ENCODE measurements around the gene MAPK10. TPM values are rescaled to one million over a fixed set of nuclear protein-coding genes. Genes with fewer than 3 reads are reported as not detected.

Gene MAPK10
- total RNA-seq, 1 experiment from 2014 or later: 5.2 TPM

DNA sequence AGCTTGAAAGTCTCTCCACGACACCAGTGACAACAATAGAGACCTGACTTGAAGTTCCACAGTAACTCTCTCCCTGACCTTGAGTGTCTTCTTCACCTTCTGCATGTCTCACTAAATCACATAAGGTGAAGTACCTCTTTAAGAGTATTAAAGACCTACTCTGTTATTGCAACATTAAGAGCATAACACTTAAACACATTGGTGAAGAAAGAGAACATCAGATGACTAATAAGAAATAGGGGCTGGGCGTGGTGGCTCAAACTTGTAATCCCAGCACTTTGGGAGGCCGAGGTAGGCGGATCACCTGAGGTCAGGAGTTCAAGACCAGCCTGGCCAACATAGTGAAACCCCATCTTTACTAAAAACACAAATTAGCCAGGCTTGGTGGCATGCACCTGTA lies 33.9 kb upstream of the MAPK10 start:
- CTCF ChIA-PET: interaction anchor here (1.2 kb wide), 1 partner anchor 102 kb away, joined by 4 read pairs; no protein-coding TSS in a partner anchor
- no peak for ATAC-seq
- TF ChIP-seq SMAD4 (CRISPR knock-in tag; IDR thresholded peaks at IDR 0.05) (no peak), NFATC4 (CRISPR knock-in tag; IDR thresholded peaks at IDR 0.05) (no peak)
- no peak for DNase-seq (ENCODE audit: low spot score)
- Mint-ChIP-seq H3K4me3 (no peak overlapping the region), H3K9me3 (peaks cover under 1% of the 10 kb centered on the region; the same call in 1 of the 2 replicates), H3K27ac (no peak overlapping the region), H3K27me3 (ENCODE audit: low read depth) (no peaks in the 10 kb centered on the region), H3K36me3 (no peaks in the 10 kb centered on the region), H3K4me1 (peaks cover 20% of the 10 kb centered on the region)
- POLR2A ChIA-PET: no interaction called here

DNA sequence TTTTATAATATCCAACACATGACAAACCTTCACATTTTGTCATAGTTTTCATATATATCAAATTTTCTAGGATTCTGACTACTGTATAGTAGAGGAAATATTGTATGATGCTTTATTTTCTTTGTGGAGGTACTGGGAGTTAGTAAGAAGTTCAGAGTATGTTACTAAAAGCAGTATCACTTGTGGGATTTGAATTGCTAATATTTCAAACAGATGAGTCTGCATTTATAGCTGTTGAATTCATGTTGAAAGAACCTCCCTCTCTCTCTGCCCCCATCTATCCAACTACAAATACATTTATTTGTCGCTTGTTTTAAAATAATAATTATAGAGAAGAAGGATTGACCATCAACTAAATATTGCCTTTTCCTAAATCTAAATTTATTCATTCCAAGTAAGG lies 29.8 kb upstream of the MAPK10 start:
- no peak for ATAC-seq
- Mint-ChIP-seq H3K4me3 (no peak overlapping the region), H3K9me3 (no peaks in the 10 kb centered on the region), H3K4me1 (peaks cover 34% of the 10 kb centered on the region), H3K27me3 (ENCODE audit: low read depth) (no peaks in the 10 kb centered on the region), H3K27ac (no peak overlapping the region), H3K36me3 (no peaks in the 10 kb centered on the region)
- TF ChIP-seq, protein P1, sequence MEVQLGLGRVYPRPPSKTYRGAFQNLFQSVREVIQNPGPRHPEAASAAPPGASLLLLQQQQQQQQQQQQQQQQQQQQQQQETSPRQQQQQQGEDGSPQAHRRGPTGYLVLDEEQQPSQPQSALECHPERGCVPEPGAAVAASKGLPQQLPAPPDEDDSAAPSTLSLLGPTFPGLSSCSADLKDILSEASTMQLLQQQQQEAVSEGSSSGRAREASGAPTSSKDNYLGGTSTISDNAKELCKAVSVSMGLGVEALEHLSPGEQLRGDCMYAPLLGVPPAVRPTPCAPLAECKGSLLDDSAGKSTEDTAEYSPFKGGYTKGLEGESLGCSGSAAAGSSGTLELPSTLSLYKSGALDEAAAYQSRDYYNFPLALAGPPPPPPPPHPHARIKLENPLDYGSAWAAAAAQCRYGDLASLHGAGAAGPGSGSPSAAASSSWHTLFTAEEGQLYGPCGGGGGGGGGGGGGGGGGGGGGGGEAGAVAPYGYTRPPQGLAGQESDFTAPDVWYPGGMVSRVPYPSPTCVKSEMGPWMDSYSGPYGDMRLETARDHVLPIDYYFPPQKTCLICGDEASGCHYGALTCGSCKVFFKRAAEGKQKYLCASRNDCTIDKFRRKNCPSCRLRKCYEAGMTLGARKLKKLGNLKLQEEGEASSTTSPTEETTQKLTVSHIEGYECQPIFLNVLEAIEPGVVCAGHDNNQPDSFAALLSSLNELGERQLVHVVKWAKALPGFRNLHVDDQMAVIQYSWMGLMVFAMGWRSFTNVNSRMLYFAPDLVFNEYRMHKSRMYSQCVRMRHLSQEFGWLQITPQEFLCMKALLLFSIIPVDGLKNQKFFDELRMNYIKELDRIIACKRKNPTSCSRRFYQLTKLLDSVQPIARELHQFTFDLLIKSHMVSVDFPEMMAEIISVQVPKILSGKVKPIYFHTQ (CRISPR knock-in tag; IDR thresholded peaks at IDR 0.05): no peak
- CTCF ChIA-PET: no interaction called here
- POLR2A ChIA-PET: no interaction called here
- DNase-seq (ENCODE audit: low spot score): no peak

DNA sequence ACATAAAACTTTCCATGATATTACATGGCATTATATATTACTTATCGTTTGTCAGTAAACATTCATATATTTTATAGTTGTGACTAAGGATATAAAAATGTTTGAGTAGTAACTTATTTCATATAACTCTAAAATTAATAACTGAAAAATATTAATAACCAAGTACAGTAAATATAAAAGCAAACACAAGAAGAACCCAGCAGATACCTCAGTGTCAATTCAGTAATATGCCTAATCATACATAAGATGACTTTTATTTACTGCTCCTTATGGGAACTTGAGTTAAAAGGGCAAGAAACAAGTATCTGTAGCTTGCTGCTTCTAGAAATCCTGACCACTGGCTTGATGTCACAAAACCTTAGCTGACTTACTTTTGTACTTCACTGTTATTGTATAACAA lies 28.4 kb upstream of the MAPK10 start:
- no peak for DNase-seq (ENCODE audit: low spot score)
- Mint-ChIP-seq H3K9me3 (no peaks in the 10 kb centered on the region), H3K36me3 (no peaks in the 10 kb centered on the region), H3K4me1 (peaks cover 34% of the 10 kb centered on the region), H3K4me3 (no peak overlapping the region), H3K27me3 (ENCODE audit: low read depth) (no peaks in the 10 kb centered on the region), H3K27ac (no peak overlapping the region)
- CTCF ChIA-PET: no interaction called here
- no peak for ATAC-seq
- TF ChIP-seq ETV6 (CRISPR knock-in tag; IDR thresholded peaks at IDR 0.05) (no peak), FOXK1 (CRISPR knock-in tag; IDR thresholded peaks at IDR 0.05) (no peak), NFATC4 (CRISPR knock-in tag; IDR thresholded peaks at IDR 0.05) (no peak), RELA (CRISPR knock-in tag; IDR thresholded peaks at IDR 0.05; ENCODE audit: borderline replicate concordance) (no peak), NR3C1 (CRISPR knock-in tag; conservative IDR thresholded peaks at IDR 0.05; ENCODE audit: low read depth) (no peak), CREB1 (CRISPR knock-in tag; IDR thresholded peaks at IDR 0.05) (no peak), ZNF671 (CRISPR knock-in tag; IDR thresholded peaks at IDR 0.05) (no peak), ELF4 (CRISPR knock-in tag; IDR thresholded peaks at IDR 0.05; ENCODE audit: low read depth) (no peak), ATF1 (CRISPR knock-in tag; IDR thresholded peaks at IDR 0.05) (no peak), KAT7 (CRISPR knock-in tag; IDR thresholded peaks at IDR 0.05; ENCODE audit: borderline replicate concordance) (no peak)
- TF ChIP-seq, protein P2, sequence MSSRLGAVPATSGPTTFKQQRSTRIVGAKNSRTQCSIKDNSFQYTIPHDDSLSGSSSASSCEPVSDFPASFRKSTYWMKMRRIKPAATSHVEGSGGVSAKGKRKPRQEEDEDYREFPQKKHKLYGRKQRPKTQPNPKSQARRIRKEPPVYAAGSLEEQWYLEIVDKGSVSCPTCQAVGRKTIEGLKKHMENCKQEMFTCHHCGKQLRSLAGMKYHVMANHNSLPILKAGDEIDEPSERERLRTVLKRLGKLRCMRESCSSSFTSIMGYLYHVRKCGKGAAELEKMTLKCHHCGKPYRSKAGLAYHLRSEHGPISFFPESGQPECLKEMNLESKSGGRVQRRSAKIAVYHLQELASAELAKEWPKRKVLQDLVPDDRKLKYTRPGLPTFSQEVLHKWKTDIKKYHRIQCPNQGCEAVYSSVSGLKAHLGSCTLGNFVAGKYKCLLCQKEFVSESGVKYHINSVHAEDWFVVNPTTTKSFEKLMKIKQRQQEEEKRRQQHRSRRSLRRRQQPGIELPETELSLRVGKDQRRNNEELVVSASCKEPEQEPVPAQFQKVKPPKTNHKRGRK (CRISPR knock-in tag; IDR thresholded peaks at IDR 0.05; ENCODE audit: borderline replicate concordance): no peak
- TF ChIP-seq, protein P3, sequence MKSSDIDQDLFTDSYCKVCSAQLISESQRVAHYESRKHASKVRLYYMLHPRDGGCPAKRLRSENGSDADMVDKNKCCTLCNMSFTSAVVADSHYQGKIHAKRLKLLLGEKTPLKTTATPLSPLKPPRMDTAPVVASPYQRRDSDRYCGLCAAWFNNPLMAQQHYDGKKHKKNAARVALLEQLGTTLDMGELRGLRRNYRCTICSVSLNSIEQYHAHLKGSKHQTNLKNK (CRISPR knock-in tag; IDR thresholded peaks at IDR 0.05): no peak
- POLR2A ChIA-PET: no interaction called here

DNA sequence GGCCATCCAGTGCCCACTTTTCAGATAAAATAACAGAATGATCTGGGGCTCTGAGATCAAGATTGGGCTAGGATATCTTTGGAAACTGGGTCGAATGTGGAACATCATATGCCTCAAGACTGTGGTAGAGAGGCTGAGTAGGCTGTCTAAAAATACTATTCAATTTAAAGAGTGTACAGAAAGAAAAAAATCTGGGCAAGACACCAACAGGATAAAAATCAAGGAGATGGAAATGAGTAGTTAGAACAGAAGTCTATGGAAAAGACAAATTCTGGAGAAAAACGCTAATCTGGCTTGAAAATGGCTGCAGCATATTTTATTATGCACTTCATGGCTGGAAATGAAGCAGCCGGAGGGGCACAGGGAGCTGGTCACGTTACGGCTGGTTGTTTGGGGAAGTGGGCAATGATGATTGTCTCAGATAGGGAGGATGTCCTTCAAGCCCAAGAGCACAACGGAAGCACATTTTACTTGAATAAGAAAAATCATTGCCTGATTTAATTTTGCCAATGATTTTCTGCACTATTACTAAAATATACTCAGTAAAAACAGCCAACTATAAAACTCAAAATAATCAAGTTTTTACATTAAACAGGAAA lies 27.1 kb upstream of the MAPK10 start:
- peaks cover 30% of the 10 kb centered on the region for H3K4me1 Mint-ChIP-seq
- ChIA-PET CTCF (no interaction called here), POLR2A (no interaction called here)
- TF ChIP-seq ZNF396 (CRISPR knock-in tag; IDR thresholded peaks at IDR 0.05; ENCODE audit: borderline replicate concordance): no peak
- no peak for TF ChIP-seq PRRX2 (CRISPR knock-in tag; IDR thresholded peaks at IDR 0.05)
- ATAC-seq (no peak), DNase-seq (ENCODE audit: low spot score) (no peak)
- H3K4me3 Mint-ChIP-seq: no peak overlapping the region
- no peaks in the 10 kb centered on the region for H3K36me3 Mint-ChIP-seq
- no peak overlapping the region for H3K27ac Mint-ChIP-seq
- H3K27me3 Mint-ChIP-seq (ENCODE audit: low read depth): no peaks in the 10 kb centered on the region
- H3K9me3 Mint-ChIP-seq: no peaks in the 10 kb centered on the region

All from WTC11 (cell line).